ENCODE data around the gene NUMBL.
"Not testable (repeated sequence)": the region's sequence is repeated elsewhere in the genome, so short reads cannot be mapped to it uniquely, and the experiment has no call there.

Gene NUMBL

DNA sequence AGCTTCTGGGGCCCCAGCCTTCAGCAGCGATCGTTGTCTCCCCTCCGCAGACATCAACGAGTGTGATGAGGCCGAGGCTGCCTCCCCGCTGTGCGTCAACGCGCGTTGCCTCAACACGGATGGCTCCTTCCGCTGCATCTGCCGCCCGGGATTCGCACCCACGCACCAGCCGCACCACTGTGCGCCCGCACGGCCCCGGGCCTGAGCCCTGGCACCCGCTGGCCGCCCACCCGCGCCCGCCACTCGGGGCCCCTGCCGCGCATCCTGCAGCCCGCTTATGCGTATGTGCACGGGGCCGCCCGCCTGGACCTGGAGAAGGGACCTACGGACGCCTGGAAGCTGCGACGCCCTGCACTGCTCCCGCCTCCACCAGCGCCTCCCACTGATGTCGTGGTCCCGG, 61.1 kb downstream of the NUMBL start:
- DNase-seq (ENCODE audit: low read depth in 2 of 2): no peak

DNA sequence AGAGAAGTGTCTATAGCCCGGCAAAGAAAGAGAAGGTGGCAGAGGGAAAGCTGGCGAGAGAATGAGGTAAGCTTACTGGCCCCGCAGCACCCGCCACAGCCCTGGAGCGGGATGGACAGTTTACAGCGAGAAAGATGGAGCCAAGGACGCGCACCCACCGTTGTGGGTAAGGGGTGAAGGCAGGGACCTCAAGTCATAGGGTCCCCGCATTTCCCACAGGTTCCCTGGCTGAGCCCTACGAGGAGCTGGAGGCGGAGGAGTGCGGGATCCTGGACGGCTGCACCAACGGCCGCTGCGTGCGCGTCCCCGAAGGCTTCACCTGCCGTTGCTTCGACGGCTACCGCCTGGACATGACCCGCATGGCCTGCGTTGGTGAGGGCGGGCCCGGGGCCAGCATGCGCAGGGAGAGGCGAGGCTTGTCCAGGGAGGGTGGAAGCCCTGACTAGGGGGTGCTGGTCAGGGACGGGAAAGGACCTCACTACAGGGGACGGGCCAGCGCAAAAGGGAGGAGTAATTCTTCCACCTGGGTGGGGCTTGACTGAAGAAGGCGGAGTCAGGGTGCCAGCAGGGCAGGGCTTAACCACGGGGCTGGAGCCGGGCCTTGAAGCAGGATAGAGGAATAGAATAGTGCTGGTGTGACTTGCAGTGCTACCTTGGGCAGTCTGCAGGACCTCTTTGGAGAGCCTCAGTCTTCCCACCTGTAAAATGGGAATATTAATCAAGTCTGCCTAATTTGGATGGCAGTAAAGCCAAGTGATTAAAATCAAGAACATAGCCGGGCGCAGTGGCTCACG, 62.8 kb downstream of the NUMBL start:
- DNase-seq (ENCODE audit: low read depth in 2 of 2): no peak

GRCh38 chr19:40626918-40627317, 63.5 kb downstream of the NUMBL start:
- no peak for DNase-seq (ENCODE audit: low read depth in 2 of 2)

DNA sequence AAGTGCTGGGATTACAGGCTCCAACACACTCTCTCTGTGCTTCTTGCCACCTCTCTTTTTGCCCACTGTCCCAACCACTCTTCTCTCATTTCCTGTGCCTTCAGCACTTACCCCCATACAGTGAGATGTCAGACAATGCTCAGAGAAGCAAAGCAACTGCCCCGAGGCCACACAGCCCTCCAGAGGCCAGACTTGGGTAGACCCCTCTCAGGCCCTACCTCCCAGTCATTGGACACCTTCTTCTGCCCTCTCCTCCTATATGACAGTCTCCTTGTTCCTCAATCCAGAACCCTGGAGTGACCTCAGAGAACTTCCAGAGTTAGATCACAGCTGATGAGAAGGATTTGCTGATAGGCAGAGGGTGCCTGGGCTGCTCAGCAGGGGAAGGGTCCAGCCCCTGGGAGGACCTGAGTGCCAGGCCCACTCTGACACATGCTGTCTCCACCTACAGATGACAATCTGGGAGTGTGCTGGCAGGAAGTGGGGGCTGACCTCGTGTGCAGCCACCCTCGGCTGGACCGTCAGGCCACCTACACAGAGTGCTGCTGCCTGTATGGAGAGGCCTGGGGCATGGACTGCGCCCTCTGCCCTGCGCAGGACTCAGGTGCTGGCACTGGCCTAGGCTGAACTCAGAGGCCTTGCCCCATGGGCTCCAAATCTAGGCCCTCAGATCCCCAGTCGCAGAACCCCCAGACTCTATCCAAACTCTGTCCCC, 64.9 kb downstream of the NUMBL start:
- no peak for DNase-seq (ENCODE audit: low read depth in 2 of 2)

GRCh38 chr19:40624369-40625153, 65.9 kb downstream of the NUMBL start:
- not testable (repeated sequence) for DNase-seq (ENCODE audit: low read depth in 2 of 2)

DNA sequence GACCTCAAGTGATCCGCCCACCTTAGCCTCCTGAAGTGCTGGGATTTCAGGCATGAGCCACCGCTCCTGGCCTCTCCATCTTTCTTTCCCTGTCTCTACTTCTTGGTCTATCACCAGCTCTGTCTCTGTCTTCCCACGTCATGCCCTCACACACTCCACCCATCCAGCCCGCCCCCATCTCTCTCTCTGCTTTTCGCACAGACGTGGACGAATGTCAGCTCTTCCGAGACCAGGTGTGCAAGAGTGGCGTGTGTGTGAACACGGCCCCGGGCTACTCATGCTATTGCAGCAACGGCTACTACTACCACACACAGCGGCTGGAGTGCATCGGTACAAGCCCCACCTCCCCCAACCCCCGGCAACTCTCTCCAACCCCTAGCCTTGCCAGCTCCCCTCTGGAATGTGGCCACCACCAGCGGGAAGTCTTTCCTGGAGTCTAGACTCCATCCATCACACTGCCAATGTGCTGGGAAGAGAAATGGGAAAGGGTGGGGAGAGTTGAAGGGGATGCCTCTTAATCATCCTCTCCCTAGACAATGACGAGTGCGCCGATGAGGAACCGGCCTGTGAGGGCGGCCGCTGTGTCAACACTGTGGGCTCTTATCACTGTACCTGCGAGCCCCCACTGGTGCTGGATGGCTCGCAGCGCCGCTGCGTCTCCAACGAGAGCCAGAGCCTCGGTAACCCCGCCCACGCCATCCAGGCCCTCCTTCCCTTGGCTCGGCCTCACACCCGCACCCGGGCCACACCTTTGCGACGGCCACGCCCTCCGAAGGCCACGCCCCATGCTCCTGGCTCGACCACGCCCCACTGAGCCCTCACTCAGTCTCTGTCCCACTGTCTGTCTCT, 66.8 kb downstream of the NUMBL start:
- no peak for DNase-seq (ENCODE audit: low read depth in 2 of 2)

DNA sequence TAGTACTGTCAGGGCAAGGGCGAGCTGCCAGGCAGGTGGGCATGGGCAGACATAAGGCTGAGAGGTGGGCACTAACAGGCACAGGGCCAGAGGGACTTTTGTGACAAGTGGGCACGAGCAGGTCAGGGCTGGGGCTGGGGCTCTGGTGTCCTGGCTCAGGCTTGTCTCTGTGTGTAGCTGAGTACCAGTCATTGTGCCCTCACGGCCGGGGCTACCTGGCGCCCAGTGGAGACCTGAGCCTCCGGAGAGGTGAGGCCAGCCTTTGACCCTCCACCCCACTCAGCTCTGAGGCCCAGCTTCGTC, 67.7 kb downstream of the NUMBL start:
- DNase-seq (ENCODE audit: low read depth in 2 of 2): no peak

GRCh38 chr19:40621966-40622772, 68.3 kb downstream of the NUMBL start:
- DNase-seq (ENCODE audit: low read depth in 2 of 2): no peak

DNA sequence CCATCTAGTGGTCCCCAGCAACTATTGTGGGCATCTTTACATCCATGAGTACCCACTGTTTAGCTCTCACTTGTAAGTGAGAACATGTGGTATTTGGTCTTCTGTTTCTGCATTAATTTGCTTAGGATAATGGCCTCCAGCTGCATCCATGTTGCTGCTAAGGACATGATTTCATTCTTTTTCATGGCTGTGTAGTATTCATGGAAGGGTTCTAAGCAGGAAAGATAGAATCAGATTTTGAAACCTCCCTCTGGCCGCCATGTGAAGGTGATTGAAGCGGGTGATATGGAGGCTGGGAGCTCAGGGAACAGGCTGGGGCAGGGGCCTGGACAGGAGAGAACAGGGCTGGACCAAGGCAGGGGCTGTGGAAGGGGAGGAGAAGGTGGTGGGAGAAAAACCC, 69.2 kb downstream of the NUMBL start:
- DNase-seq (ENCODE audit: low read depth in 2 of 2): no peak

- no peak for DNase-seq (ENCODE audit: low read depth in 2 of 2)
Observed at GRCh38 chr19:40620161-40620485, 70.3 kb downstream of the NUMBL start.

- DNase-seq (ENCODE audit: low read depth in 2 of 2): no peak
Observed at GRCh38 chr19:40619333-40620160, 70.9 kb downstream of the NUMBL start.

DNA sequence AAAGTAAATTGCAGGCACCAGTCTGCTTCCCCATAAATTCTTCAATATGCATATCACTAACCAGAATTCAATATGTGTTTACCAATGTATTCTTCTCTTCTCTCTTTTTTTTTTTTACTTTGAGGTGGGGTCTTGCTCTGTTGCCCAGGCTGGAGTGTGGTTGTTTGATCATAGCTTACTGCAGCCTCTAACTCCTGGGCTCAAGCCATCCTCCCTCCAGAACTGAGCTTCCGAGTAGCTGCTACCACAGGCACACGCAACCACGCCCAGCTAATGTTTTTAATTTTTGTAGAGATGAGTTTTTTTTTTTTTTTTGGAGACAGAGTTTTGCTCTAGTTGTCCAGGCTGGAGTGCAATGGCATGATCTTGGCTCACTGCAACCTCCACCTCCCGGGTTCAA, 72.5 kb downstream of the NUMBL start:
- no peak for DNase-seq (ENCODE audit: low read depth in 2 of 2)

DNA sequence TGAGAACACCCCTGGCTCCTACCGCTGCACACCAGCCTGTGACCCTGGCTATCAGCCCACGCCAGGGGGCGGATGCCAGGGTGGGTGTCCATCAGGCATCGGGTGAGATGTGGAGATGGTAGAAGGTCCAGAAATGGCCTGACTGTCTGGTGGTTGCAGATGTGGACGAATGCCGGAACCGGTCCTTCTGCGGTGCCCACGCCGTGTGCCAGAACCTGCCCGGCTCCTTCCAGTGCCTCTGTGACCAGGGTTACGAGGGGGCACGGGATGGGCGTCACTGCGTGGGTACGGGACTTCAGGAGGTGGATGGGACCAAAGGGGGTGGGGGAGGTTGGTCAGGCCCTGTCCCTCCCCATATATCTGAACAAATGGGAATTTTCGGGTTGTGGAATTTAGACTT, 73.5 kb downstream of the NUMBL start:
- DNase-seq (ENCODE audit: low read depth in 2 of 2): no peak

DNA sequence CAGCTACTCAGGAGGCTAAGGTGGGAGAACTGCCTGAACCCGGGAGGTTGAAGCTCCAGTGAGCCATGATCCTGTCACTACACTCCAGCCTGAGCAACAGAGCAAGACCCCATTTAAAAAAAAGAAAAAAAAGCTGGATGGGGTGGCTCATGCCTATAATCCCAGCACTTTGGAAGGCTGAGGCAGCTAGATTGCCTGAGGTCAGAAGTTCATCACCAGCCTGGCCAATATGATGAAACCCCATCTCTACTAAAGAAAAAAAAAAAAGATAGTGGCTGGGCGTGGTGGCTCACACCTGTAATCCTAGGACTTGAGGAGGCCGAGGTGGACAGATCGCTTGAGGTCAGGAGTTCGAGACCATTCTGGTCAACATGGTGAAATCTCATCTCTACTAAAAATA, 74.3 kb downstream of the NUMBL start:
- no peak for DNase-seq (ENCODE audit: low read depth in 2 of 2)
